ENCODE measurements around the gene BCDIN3D.
"Not testable (repeated sequence)": the region's sequence is repeated elsewhere in the genome, so short reads cannot be mapped to it uniquely, and the experiment has no call there.

BCDIN3D gene

GRCh38 chr12:49876070-49876469 lies 33.2 kb upstream of the BCDIN3D start:
- DNase-seq, result no peak

- DNase-seq, result no peak
Observed at GRCh38 chr12:49875115-49875720, 32.3 kb upstream of the BCDIN3D start.

DNA sequence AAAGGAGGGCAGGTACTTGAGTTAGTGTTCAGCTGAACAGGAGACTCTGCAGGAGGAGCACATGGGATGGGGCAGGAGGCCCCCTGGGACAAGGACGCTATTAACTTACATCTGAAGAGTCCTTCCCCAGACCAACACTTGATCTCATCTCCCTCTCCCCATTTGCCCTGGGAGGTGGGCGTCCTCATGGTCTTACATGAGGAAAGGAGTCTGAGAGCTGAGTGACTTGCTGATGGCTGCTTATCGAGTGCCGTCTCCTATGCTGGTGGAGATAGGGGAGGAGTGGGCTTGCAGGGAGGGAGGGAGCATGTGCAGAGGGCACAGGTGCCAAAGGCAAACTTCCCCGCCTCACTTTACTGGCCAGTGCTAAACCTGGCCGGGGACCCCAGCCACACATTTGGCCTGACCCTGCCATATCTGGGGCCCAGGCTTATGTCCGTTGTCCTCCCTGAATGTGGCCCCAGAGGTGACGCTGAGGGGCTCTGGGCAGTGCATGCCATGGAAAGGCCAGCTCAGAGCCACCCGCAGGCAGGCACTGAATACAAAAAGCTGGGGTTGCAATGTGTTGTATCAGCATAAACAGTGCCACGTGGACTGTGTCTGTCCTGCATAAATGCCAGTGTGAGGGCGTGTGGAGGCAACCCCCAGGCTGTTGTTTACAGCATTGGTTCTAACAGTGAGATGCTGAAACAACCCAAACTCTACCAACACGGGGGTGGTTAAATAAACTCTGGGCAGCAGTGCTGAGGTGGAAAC lies 31.4 kb upstream of the BCDIN3D start:
- DNase-seq, result no peak

GRCh38 chr12:49873361-49873934 lies 30.5 kb upstream of the BCDIN3D start:
- no peak for DNase-seq

- DNase-seq, result no peak
Observed at GRCh38 chr12:49872781-49873181, 29.9 kb upstream of the BCDIN3D start.

GRCh38 chr12:49872381-49872780 lies 29.5 kb upstream of the BCDIN3D start:
- no peak for DNase-seq

DNA sequence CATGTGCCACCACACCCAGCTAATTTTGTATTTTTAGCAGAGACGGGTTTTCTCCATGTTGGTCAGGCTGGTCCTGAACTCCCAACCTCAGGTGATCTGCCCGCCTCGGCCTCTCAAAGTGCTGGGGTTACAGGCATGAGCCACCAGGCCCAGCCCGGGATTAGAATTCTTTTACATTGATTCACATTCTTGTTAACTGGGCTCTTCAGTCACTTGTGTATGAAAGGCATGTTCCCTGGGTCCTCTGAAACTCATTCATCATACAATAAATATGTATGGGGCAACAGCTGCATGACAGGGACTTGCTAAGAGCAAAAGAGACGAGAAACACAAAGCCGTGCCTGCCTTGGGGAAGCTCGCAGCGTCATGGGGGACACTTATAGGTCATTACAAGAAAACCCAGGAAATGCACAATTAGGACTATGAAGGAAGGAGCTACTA lies 28.9 kb upstream of the BCDIN3D start:
- not testable (repeated sequence) for DNase-seq

DNA sequence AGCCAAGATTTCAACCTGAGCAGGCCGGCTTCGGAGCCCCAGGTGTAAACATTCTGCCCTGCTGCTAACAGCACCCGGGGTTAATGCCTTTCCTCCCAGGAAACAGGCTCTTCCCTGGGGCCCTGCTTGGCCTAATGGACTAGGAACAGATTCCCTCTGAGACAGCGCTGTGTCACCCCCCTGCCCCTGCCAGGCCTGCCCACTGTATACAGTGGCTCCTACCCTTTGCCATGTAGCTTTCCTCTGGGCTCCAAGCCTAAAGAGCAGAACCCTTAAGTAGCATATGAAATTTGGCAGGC lies 28.3 kb upstream of the BCDIN3D start:
- DNase-seq, result no peak

GRCh38 chr12:49870501-49871262 lies 27.8 kb upstream of the BCDIN3D start:
- DNase-seq, result no peak

DNA sequence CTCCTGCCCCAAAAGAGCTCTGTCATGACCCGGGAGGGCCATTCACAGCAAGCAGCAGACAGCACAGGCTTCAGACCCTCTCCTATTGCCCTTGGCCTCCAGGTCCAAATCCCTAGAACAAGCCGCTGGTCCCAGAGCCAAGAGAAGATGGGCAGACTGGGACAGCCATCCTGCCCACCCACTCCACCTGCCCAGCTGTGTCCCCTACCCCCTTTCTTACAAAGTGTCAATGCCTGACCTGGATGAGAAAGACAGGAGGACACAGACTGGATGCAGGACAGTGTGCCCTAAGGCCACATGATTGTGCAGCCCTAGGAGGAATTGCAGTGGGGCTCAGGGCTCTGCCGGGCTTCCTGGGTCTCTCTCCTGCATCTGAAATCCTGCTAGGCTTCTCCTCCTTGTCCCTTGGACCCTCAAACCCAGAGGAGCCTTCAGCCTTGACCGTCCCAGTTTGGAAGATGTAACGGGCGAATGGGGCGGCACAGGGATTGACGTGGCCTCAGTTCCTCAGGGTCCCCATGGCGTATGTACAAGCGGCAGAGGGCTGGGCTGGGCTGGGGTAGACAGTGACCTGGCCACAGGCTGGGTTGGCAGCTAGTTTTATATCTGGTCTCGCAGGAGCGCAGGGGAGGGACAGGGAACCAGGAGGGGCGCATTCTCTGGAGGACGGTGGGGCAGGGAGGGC lies 27.1 kb upstream of the BCDIN3D start:
- DNase-seq, result no peak

DNA sequence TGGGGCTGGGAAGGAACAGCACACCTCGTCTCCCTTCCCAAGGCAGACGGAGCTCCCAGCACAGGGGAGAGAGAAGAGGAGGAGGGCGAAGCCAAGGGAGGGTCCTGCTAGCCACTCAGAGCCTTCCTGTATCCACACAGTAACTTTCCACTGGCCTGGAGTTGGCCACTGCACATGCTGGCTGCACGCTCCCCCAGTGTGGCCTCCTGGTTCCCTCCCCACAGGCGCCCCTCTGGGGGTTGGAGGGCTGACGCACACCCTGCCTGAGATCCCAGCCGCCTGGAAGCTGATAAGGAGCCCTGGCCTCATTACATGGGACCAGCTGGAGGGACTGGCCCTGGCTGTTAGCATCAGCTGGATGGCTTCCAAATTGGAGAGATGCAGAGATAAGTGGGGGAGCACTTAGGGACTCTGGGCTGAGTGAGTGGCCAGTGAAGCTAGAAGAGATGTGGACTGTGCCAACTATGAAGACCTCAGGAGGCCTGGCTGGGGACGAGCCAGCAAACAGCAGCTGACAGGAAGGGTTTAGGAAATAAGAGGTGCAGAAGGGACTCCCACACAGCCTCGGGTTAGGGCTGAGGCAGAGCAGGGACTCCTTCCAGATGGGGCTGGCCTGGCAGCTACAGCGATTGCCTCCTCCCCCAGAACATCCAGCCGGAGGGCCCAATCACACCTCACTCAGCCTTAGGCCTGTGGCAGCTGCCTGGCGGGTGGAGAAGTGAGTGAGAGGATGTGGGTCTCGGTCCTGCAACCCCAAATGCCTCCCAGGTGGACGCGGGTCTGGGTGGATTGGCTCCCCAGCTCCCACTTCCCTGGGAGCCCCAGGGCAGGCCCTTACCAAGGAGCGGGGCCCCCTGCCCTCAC lies 26.3 kb upstream of the BCDIN3D start:
- peak; percentile 84 to 93 for DNase-seq

- no peak for DNase-seq
Observed at GRCh38 chr12:49868449-49868848, 25.5 kb upstream of the BCDIN3D start.

GRCh38 chr12:49867570-49868341 lies 24.9 kb upstream of the BCDIN3D start:
- DNase-seq, result no peak

DNA sequence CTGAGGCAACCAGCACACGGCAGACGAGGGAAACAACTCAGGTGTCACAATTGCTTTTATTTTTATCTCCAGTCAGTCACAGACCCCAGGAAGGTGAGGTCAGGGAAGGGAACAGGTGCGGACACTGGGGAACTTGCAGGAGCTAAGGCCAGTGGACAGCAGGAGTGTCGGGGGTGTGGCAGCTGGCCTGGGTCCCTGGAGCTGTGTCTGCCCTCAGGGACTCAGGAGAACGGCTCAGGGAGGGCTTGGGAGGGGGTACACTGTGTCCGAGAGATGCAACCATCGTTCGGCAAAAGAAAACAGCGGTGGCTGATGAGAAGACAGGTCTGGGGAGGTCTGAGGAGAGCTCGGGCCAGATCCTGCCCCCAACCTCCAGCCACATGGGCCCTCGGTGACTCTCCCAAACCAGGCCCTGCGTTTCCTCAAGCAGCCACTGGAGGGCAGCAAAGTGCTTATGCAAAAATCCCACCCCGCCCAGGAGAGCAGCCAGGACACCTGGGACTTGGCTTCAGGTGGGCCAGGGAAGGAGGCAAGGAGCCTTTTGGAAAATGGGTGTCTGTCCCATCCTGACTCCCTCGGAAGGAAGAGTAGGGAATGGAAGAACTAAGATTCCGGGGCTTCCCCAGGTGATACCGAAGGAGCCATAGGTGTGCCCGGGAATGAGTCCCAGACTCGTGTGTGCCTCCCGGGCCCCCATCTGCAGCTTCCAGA lies 24.1 kb upstream of the BCDIN3D start:
- DNase-seq, result peak; percentile 61 to 74

DNA sequence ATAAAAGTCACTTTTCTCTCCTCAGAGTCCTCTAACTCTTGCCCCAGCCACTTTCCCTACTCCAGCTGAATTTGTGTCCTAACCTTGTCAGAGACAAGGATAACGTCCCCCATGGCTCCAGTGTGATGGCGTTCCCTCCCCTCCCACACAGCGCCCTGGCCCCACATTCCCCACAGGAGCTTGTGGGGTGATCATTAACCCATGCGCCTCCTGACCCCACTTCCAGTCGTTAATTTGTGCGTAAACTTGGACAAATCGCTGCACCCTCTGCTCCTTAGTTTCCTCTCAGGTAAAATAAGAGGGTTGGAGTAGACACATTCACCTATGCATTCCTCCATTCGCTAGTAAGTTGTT lies 22.9 kb upstream of the BCDIN3D start:
- DNase-seq, result no peak

GRCh38 chr12:49865109-49865781 lies 22.3 kb upstream of the BCDIN3D start:
- DNase-seq, result no peak

- no peak for DNase-seq
Observed at GRCh38 chr12:49864798-49865090, 21.8 kb upstream of the BCDIN3D start.

GRCh38 chr12:49863946-49864797 lies 21.3 kb upstream of the BCDIN3D start:
- DNase-seq, result no peak

GRCh38 chr12:49860921-49861320 lies 18.0 kb upstream of the BCDIN3D start:
- DNase-seq, result not testable (repeated sequence)
